ENCODE data around the gene LDLRAD4. TPM values are rescaled to one million over a fixed set of nuclear protein-coding genes. Genes with fewer than 3 reads are reported as not detected.

LDLRAD4 gene
- total RNA-seq, 1 donor, result under 0.01 TPM

- TF ChIP-seq, protein P1, sequence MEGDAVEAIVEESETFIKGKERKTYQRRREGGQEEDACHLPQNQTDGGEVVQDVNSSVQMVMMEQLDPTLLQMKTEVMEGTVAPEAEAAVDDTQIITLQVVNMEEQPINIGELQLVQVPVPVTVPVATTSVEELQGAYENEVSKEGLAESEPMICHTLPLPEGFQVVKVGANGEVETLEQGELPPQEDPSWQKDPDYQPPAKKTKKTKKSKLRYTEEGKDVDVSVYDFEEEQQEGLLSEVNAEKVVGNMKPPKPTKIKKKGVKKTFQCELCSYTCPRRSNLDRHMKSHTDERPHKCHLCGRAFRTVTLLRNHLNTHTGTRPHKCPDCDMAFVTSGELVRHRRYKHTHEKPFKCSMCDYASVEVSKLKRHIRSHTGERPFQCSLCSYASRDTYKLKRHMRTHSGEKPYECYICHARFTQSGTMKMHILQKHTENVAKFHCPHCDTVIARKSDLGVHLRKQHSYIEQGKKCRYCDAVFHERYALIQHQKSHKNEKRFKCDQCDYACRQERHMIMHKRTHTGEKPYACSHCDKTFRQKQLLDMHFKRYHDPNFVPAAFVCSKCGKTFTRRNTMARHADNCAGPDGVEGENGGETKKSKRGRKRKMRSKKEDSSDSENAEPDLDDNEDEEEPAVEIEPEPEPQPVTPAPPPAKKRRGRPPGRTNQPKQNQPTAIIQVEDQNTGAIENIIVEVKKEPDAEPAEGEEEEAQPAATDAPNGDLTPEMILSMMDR (IDR thresholded peaks at IDR 0.05; ENCODE audit: extremely low read depth, low read depth, low read length), result no peak
Measured at GRCh38 chr18:13543144-13543543, 324.6 kb downstream of the LDLRAD4 start.

GRCh38 chr18:13543811-13544732 is 325.5 kb downstream of the LDLRAD4 start:
- TF ChIP-seq, protein P1 (IDR thresholded peaks at IDR 0.05; ENCODE audit: extremely low read depth, low read depth, low read length), result no peak
- Histone ChIP-seq H3K4me1 (ENCODE audit: insufficient read depth, low read length) (no peaks in the 10 kb centered on the region), H3K4me3 (ENCODE audit: insufficient read depth, low read length) (no peak overlapping the region), H3K36me3 (ENCODE audit: insufficient read depth, low read length) (no peaks in the 10 kb centered on the region), H3K9me3 (ENCODE audit: low read depth, low read length) (no peaks in the 10 kb centered on the region), H3K27ac (ENCODE audit: low read depth, low read length) (no peak overlapping the region), H2AFZ (ENCODE audit: low read length) (no peak overlapping the region), H3K79me2 (ENCODE audit: insufficient read depth, low read length) (no peaks in the 10 kb centered on the region), H3K4me2 (ENCODE audit: insufficient read depth, low read length) (no peak overlapping the region), H4K20me1 (ENCODE audit: insufficient read depth, low read length) (no peaks in the 10 kb centered on the region), H3K27me3 (ENCODE audit: insufficient read depth, low read length) (no peaks in the 10 kb centered on the region)
- DNase-seq (ENCODE audit: insufficient read length, low spot score, missing footprints), result no peak

More at GRCh38 chr18:13543144-13543543, 324.6 kb downstream of the LDLRAD4 start:
- H3K36me3 ChIP-seq (ENCODE audit: insufficient read depth, low read length), result no peaks in the 10 kb centered on the region
- H3K4me2 ChIP-seq (ENCODE audit: insufficient read depth, low read length), result no peak overlapping the region
- no peaks in the 10 kb centered on the region for H3K9me3 ChIP-seq (ENCODE audit: low read depth, low read length)
- H3K4me1 ChIP-seq (ENCODE audit: insufficient read depth, low read length), result no peaks in the 10 kb centered on the region
- no peaks in the 10 kb centered on the region for H4K20me1 ChIP-seq (ENCODE audit: insufficient read depth, low read length)
- H2AFZ ChIP-seq (ENCODE audit: low read length), result no peak overlapping the region
- no peaks in the 10 kb centered on the region for H3K27me3 ChIP-seq (ENCODE audit: insufficient read depth, low read length)
- DNase-seq (ENCODE audit: insufficient read length, low spot score, missing footprints), result no peak
- H3K27ac ChIP-seq (ENCODE audit: low read depth, low read length), result no peak overlapping the region
- H3K79me2 ChIP-seq (ENCODE audit: insufficient read depth, low read length), result no peaks in the 10 kb centered on the region
- no peak overlapping the region for H3K4me3 ChIP-seq (ENCODE audit: insufficient read depth, low read length)

GRCh38 chr18:13544953-13545352 is 326.4 kb downstream of the LDLRAD4 start:
- H3K36me3 ChIP-seq (ENCODE audit: insufficient read depth, low read length), result no peaks in the 10 kb centered on the region
- H4K20me1 ChIP-seq (ENCODE audit: insufficient read depth, low read length), result no peaks in the 10 kb centered on the region
- H3K4me3 ChIP-seq (ENCODE audit: insufficient read depth, low read length), result no peak overlapping the region
- H3K79me2 ChIP-seq (ENCODE audit: insufficient read depth, low read length), result no peaks in the 10 kb centered on the region
- H3K9me3 ChIP-seq (ENCODE audit: low read depth, low read length), result no peaks in the 10 kb centered on the region
- H3K27me3 ChIP-seq (ENCODE audit: insufficient read depth, low read length), result peaks cover 5% of the 10 kb centered on the region
- no peak overlapping the region for H2AFZ ChIP-seq (ENCODE audit: low read length)
- no peak overlapping the region for H3K27ac ChIP-seq (ENCODE audit: low read depth, low read length)
- no peak for DNase-seq (ENCODE audit: insufficient read length, low spot score, missing footprints)
- TF ChIP-seq, protein P1 (IDR thresholded peaks at IDR 0.05; ENCODE audit: extremely low read depth, low read depth, low read length), result no peak
- no peaks in the 10 kb centered on the region for H3K4me1 ChIP-seq (ENCODE audit: insufficient read depth, low read length)
- no peak overlapping the region for H3K4me2 ChIP-seq (ENCODE audit: insufficient read depth, low read length)

GRCh38 chr18:13545514-13545913 is 327.0 kb downstream of the LDLRAD4 start:
- Histone ChIP-seq H3K36me3 (ENCODE audit: insufficient read depth, low read length) (no peaks in the 10 kb centered on the region), H3K27ac (ENCODE audit: low read depth, low read length) (no peak overlapping the region), H3K9me3 (ENCODE audit: low read depth, low read length) (no peaks in the 10 kb centered on the region), H3K27me3 (ENCODE audit: insufficient read depth, low read length) (peaks cover 5% of the 10 kb centered on the region), H3K4me3 (ENCODE audit: insufficient read depth, low read length) (no peak overlapping the region), H2AFZ (ENCODE audit: low read length) (no peak overlapping the region), H3K79me2 (ENCODE audit: insufficient read depth, low read length) (no peaks in the 10 kb centered on the region), H3K4me2 (ENCODE audit: insufficient read depth, low read length) (no peak overlapping the region), H4K20me1 (ENCODE audit: insufficient read depth, low read length) (no peaks in the 10 kb centered on the region), H3K4me1 (ENCODE audit: insufficient read depth, low read length) (no peaks in the 10 kb centered on the region)
- TF ChIP-seq, protein P1 (IDR thresholded peaks at IDR 0.05; ENCODE audit: extremely low read depth, low read depth, low read length), result no peak
- DNase-seq (ENCODE audit: insufficient read length, low spot score, missing footprints), result no peak
